Kidney glomerular epithelial cell (primary cell): ENCODE data around the gene RAI2.

Experiments used
- DNase-seq: peaks from one replicate; lab custom pipeline; 2025; lab: John Stamatoyannopoulos, UW

RAI2 gene

DNA sequence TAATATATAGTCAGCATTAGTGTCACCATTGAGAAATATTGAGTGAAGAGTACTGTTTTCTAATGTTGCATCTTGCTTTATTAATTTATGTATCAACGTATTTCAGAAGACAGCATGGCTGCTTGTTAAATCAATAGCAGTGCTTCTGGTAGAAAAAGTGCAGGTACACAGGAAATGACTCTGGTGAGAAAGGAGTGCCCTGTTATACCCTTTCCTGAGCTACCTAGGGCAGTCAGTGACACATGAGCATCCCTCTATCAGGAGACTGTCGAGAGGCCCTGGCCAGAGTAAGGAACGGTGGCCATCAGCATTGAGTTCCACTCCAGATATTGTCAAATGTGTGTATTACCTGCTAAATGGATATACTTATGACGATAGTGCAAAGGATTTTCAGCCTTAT lies 81.7 kb downstream of the RAI2 start:
- no peak for DNase-seq

DNA sequence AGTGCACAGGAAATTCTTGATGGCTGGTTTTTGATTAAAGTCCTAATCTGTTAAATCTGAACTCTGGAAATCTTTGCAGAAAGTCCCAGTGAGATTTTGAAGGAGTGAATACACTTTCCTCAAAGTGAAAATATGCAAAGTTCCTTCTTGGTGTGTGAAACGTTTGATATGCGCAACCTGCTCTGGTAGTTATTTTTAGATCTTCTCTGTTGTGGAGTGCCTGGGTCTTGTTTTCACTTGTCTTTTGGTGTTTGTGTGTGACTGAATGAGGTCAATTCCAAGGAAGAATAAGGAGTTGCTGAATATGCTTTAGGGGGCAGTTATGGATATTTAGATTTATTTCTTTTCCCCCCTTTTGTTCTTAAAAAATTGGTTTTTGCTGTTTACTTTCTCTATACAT lies 82.1 kb downstream of the RAI2 start:
- DNase-seq, result no peak

DNA sequence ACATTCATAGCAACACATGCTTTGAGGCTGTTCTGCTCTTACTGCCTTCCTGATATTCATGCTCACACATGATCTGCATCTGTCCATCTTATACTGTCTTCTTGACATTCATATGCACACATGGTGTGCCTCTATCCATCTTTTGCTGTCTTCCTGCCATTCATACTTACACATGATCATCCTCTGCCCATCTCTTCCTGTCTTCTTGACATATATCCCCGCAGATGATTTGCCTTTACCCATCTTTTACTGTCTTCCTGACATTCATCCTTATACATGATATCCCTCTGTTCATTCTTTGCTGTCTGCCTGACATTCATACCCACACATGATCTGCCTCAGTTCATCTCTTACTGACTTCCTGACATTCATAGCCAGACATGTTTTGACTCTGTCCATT lies 87.0 kb downstream of the RAI2 start:
- no peak for DNase-seq

DNA sequence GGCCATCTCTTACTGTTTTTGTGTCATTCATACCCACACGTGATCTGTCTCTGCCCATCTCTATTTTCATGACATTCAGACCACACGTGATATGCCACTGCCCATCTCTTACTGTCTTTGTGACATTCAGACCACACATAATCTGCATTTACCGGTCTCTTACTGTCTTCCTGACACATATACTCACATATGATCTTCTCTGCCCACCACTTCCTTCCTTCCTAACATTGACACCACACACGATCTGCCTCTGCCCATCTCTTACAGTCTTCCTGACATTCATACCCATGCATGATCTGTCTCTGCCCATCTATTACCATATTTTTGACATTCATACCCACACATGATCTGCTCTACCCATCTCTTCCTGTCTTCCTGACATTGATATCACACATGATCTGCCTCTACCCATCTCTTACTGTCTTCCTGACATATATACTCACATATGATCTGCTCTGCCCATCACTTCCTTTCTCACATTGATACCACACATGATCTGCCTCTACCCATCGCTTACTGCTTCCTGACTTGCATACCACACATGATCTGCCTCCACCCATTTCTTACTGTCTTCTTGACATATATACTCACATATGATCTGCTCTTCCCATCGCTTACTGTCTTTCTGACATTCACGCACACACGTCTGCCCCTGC lies 87.7 kb downstream of the RAI2 start:
- DNase-seq, result no peak

DNA sequence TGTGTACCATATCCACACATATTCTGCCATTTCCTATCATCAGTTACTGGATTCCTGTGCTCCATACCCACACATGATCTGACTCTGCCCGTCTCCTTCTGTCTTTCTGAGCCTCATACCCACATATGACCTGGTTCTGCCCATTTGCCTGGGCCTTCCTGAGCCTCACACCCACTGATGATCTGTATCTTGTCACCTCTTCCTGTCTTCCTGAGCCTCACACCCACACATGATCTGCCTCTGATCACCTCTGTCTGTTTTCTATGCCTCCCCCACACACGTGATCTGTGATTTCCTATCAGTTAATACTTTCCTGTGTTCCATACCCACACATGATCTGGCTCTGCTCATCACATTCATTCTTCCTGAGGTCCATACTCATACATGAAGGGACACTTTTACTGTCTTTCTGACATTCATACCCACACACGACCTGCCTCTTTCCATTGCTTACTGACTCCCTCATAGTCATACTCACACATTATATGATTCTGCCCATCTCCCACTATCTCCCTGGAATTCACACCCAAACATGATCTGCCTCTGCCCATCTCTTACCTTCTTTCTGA lies 91.3 kb downstream of the RAI2 start:
- DNase-seq, result no peak

DNA sequence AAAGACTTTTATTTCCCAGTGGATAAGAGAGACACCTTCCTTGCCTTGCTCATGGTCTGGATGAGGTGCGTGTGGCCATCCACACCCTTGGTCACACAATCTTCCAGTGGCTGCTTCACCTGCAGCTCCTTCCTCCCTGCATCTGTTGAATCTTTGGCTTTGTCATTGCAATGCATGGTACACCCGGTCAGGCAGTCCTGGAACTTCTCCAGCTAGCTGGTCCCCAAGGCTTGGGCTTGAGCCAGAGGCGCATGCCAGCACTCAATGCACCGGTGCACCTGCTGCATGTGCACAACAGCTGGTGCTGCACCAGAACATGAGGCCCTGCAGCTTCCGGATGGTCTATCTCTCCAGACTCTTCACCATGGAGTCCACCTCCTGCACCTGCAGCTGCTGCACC lies 92.1 kb downstream of the RAI2 start:
- no peak for DNase-seq

DNA sequence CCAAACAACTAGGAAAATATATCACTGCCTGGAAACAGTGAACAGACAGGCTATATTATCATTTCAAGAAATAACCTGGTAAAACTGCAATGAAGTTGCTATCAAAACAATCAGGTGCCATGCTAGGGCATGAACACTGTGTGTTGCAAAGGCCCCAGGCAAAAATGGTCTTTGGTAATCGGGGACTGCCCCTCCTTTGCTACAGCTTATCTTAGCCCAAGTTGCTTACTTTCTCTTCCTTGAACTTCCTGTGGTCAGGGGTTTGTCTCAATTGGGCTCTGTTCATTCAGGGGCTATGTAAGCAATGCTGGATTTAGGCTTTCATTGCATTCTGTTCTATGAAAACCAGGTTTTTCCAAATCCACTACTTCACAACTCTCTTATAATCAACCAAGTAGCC lies 93.4 kb downstream of the RAI2 start:
- no peak for DNase-seq

DNA sequence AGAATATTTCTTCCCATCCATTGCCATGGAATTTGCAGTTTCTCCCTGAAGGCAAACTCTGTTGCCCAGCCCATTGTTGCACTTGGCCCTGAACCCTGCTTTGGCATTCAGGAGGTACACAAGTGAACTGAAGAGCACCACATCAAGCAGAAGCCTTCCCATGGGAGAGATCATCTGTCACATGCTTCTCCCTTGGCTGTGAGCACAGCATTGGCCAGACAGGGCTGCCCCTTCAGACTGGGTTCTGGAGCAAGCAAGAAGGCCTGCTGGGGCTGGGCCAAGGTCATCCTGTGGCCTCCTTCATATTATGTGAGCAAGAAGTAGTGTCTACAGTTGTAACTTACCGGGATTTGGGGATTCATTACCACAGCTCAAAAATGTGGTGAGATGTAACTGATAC lies 101.1 kb downstream of the RAI2 start:
- DNase-seq, result no peak

DNA sequence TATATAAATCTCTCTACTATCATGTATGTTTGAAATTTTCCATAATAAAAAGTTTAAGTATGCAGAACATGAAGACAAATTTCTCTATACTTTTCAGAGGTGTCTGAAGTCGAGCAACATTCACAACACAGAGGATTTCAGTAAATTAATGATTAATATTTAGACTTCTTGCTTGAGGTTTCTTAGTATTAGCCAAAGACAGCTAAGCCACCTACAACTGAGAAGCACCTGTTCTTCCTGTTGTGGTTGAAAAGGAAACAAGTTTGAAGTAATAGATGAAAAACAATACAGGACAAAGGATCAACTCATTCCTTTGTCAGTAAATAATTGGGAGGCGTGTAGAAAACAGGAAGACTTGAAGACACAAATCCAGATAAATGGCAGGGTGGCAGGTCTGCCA lies 102.7 kb downstream of the RAI2 start:
- DNase-seq, result no peak

DNA sequence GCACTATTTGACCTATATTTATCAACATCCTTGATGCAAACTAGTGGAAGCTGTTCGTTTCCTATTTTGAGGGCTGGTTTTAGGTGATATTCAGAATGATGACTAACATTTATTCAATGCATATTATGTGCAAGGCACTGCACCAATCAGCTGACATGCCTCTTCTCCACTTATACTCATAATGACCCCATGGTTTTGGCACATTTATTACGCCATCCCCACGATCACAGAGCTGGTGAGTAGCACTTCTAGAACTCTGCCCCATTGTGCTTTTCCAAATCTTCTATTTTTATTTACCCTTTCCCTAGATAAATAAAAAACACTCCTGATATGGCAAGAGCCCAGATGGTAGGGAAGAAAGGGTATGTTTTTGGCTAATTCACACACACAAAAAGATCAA lies 110.7 kb downstream of the RAI2 start:
- no peak for DNase-seq
